PC-9 (cell line): ENCODE measurements around the gene SMIM27. TPM values are rescaled to one million over a fixed set of nuclear protein-coding genes. Genes with fewer than 3 reads are reported as not detected.

Experiments
- total RNA-seq: library from RNA; stranded (reverse); gene quantifications from 2 replicates; pipeline ENCODE4 v1.2.3, GENCODE V29; 2021

SMIM27 gene
- total RNA-seq, 1 experiment from 2014 or later = 8.0 TPM

Other genes with a start within 250 kb of the SMIM27 start
- 26.1 and 30.2 TPM in 2 replicates for gene ACO1, start 167.7 kb upstream of the SMIM27 start, total RNA-seq
- 3.9 and 4.2 TPM in 2 replicates for gene RIGI, start 26.1 kb upstream of the SMIM27 start, total RNA-seq
- gene TOPORS, start 259 bp downstream of the SMIM27 start, total RNA-seq = 8.0 and 11.1 TPM in 2 replicates
- gene NDUFB6, start 20.8 kb downstream of the SMIM27 start, total RNA-seq = 46.9 and 49.6 TPM in 2 replicates
- gene TAF1L, start 83.3 kb downstream of the SMIM27 start, total RNA-seq = 0.07 TPM in 1 of 2 replicates, not detected in the other
- gene TMEM215, start 231.2 kb downstream of the SMIM27 start, total RNA-seq = not detected in 2 replicates